GM18502 (cell line): ENCODE results near the gene IREB2.
"Not testable (repeated sequence)": the region's sequence is repeated elsewhere in the genome, so short reads cannot be mapped to it uniquely, and the experiment has no call there.

Experiments
- ATAC-seq: cut with Tn5 transposase; IDR thresholded peaks from one replicate; pipeline ENCODE4 v1.9.1; 2021; ENCODE audit warnings: mild to moderate bottlenecking; ENCODE audit not compliant: unreplicated experiment, poor library complexity

The IREB2 gene

GRCh38 chr15:78437762-78438618, at the start of gene IREB2:
TSS of gene IREB2 (plus strand) at chr15:78438216. CDS start at chr15:78438338, 122 bp downstream.
- ATAC-seq, result peak; percentile 86

GRCh38 chr15:78388865-78389264, 49.2 kb upstream of the IREB2 start:
- ATAC-seq, result no peak

DNA sequence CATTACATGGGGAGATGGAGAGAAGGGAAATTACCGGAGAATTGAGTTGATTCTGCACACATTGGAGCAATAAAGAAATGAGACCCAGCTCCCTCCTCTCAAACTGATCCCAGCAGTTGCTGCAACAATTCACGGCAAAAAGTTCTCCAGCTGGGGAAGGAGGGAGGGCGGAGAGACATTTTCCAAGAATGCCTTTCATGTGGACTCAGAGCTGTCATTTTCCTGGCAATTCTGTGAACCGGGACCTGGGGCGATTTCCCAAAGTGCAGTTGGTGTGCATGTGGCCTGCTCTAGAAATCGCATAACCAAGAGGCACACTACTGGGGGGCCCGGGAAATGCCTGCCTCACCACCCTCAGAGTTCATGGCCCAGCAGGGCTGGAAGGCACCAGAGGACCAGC, 48.7 kb upstream of the IREB2 start:
- ATAC-seq, result no peak

DNA sequence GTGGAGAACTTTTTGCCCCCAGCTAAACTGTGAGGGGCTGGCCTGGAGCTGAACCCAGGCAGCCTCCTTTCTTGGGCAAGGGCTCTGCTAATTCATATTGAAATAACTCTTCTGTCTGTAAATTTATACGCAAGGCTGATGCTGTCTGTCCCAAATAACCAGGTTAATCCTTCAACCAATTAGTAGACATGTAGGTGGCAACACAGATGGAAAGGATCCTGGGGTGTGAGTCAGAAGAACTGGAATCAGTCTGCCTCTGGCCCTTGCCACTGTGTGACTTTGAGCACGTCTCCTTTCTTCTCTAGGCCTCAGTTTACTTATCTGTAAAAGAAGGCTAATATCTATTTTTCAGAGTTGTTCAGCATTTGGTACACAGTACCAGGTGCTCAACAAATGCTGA, 48.3 kb upstream of the IREB2 start:
- no peak for ATAC-seq

- ATAC-seq, result no peak
These were observed 47.8 kb upstream of the IREB2 start for GRCh38 chr15:78390242-78390641.

DNA sequence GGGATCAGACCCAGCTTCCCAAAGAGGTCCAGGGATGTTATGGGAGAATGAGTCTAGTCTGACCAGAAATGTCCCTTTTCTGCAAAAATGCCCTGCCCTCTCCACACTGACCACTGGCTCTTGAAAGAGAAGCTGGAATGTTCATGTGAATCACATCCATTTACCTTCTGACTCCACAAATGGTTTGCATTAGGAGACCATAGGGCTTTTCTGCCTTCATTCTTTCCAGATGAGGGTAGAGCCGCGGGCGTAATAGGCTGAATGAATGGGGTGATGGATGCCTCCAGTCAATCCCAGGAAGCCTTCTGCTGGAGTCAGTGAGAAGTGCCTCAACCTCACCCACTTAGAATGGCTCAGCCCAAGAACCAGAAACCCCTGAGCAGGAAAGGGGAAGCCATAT, 47.2 kb upstream of the IREB2 start:
- ATAC-seq, result no peak

DNA sequence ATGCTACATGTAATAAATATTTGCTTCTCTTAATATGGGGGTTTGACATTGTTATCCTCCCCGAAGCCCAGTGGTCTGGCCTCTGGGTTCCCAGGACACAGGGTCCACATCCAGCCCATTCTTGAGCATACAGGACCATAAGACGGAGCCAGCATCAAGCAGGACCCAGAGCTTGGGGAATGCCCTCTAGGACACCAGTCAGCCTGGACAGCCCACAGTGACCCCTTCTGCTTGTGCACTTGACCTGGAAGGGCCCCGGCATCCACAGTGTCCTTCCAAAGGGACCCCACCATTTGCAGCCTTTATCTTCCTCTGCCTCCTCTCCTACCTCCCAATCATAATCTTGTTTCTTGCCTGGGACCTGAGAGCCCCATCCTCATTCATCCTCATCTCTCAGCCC, 46.2 kb upstream of the IREB2 start:
- ATAC-seq, result no peak

GRCh38 chr15:78392430-78392829, 45.6 kb upstream of the IREB2 start:
- no peak for ATAC-seq

- no peak for ATAC-seq
These were observed 44.9 kb upstream of the IREB2 start for GRCh38 chr15:78393137-78393536.

DNA sequence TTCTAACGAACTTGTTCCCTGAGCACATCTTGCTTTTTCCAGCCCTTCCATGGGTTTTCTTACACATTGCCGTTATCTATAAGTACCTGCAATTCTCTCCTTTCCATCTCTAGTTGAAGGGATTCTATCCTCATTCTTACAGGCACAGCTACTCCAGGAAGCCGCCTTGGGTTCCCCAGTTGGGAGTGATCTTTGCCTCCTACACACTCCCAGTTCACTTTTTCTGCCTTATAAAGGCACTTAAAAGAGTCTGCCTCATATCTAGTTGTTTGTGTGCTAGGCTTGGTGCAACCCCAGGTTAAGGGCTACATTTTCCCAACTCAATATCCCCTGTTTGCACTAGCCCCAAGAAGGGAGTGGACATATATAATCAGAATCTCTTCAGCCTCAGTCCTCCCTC, 44.0 kb upstream of the IREB2 start:
- no peak for ATAC-seq

DNA sequence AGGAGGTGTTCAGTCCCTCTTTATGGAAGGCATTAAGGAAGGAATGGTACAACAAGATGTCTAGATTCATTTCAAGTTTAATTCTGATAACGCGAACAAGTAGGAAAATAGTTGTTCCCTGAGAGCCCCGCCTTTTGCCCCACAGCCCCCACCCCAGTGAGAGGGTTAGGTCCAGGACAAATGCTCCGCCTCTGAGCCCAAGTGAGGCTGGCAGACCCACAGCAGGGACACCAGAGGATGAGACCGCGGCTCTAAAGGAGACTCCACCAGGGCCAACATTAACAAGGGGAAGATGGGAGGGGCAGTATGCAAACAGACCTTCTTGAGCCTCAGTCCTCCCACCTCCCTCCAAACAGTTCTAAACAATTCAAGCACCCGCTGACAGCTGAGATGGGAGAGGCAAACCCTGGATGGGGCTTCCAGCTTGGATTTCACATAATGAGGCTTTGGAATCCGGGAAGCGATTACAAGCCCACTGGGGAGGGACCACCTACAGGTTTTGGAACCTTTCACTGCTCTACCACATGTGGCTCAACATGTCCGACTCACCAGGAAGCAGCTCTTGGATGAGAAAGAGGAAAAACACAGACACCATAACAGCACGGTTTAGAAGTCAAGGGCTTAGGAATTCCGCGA, 42.9 kb upstream of the IREB2 start:
- no peak for ATAC-seq

DNA sequence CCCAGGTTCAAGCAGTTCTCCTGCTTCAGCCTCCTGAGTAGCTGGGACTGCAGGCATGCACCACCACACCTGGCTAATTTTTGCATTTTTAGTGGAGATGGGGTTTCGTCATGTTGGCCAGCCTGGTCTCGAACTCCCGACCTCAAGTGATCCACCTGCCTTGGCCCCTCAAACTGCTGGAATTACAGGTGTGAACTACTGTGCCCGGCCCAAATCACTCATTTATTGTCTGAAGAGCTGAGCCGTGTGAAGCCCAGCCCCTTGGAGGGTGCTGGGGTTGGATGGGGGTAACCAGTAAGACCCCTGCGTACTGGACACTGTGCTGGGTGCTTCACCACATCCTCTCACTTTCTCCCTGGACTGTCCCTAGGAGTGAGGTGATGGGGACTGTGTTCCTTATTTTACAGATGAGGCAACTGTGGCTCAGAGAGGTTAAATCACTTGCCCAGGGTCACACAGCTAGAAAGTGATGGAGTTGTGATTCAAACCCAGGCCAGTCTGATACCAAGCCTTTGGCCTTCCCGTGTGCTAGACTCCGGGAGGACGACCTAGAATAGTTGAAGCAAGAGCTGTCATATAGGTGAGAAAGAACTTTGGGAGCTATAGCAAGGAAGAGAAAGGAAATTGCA, 41.7 kb upstream of the IREB2 start:
- ATAC-seq, result no peak

DNA sequence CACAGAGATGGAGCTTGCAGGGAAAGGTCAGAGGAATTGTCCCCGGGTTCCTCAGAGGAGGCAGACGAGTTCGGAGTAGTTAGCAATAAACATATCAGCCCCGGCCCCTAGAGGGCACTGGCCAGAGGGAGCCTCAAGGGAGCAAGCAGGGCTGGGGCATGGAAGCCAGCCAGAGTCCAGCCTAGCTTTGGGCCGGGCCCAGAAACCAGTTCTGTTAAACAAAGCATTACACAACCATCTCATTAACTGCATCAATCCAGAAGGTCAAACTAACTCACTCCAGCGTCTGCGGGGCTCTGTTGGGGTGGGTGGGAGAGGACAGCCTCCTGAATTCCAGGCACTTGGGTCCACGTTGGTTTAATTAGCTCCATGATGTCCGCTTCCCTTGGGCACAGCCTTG, 41.0 kb upstream of the IREB2 start:
- no peak for ATAC-seq

- no peak for ATAC-seq
These were observed 40.6 kb upstream of the IREB2 start for GRCh38 chr15:78397382-78397781.

DNA sequence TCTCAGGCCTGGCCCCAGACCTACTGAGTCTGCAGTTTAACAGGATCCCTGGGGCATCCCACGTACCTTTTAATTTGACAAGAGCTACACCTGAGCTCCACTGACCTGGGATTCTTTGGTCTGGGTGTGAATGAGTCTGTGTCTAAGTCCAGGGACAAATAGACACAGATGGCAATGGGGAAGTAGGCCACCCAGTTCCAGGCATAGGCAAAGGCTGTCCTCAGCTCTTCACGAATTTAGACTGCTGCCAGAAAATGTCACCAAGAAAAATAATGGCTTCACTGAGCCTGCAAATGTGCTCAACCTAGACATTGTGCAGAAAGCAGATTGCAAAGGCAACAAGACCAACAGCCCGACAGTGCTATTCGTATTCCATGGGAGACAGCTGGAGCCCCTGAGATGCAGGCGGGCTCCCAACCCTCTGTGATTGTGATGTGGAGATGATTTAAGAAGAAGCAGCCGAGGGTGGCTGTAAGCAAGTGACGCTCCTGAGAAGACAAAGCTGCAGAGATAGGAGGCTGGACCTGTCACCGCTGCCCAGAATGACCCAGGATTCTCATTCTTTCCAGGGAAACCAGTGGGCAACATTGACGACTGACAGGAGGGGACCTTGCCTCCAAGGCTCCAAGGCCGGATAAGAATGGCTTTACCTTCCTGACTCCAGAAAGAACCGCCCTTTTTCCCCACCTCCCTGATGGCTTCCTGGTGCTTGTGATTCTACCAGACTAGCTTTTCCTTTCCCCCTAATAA, 39.8 kb upstream of the IREB2 start:
- no peak for ATAC-seq

GRCh38 chr15:78399091-78399490, 38.9 kb upstream of the IREB2 start:
- ATAC-seq, result no peak

DNA sequence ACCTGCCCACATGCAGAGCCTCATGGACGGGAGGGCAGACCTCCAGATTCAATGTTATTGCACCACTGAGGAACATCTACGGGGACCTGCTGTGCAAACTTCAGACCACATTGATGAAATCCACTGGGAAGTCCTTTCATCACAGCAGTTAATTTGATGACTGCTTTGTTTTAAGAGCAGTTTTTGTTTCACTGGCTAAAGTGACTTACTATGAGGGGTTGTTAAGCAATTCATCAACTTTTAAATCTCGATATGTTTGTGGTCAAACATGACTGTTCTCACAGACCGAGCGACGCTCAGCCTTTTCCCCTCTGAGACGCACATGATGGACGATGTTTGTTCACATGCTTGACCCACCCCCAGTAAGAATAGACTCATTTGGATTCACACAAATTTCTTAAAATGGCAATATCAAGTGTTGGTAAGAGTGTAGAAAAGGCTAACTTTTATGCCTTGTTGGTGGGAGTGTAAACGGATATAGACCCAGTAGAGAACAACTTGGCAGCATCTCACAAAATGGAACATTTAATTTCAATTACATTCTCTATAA, 35.9 kb upstream of the IREB2 start:
- no peak for ATAC-seq

DNA sequence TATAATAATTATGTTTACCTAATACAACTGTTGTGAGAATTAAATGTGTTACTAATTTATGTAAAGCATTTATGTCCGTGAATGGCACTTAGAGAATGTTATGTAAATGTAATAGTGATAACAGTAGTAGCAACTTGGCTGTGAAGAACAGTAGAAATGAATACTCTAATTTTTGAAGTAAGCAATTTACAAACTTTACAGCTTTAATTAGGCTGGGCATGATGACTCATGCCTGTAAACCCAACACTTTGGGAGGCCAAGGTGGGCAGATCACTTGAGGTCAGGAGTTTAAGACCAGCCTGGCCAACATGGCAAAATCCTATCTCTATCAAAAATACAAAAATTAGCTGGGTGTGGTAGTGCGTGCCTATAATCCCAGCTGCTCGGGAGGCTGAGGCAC, 33.9 kb upstream of the IREB2 start:
- ATAC-seq, result no peak

DNA sequence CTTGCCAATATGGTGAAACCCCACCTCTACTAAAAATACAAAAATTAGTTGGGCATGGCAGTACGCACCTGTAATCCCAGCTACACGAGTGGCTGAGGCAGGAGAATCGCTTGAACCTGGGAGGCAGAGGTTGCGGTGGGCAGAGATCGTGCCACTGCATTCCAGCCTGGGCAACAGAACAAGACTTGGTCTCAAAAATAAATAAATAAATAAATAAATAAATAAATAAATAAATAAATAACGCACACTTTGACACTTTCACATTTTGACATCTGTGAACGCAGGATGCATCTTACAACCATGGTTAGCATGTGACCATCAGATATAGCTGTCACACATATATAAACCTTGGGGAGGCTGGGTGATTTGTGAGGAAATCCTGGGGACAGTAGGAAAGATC, 33.2 kb upstream of the IREB2 start:
- not testable (repeated sequence) for ATAC-seq

DNA sequence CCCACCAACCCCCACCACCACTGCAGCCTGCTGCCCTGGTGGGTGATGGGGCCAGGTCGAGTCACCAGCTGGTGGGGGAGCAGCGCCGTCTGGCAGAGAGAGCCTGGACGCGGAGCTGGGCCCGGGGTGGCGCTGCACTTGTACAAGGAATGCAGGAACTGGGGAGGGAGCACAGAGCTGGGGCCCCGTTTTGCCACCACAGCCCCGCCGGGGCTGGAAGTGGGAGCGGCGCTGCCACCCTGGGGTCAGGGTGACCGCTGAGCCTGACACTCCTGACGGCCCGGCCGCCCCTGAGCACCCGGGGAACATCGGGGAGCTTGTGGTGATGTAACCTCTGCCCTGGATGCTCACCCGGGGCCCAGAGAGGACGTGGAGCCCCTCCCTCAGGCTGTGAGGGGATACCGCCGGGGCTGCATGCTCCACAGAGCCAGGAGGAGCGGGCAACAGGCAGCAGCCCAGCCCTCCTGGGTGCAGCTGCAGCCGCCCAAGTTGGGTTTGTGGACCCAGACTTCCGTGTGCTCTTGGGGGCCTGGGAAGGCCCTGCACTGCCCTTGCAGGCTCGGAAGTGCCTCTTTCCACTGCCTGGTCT, 32.6 kb upstream of the IREB2 start:
- no peak for ATAC-seq
